GM23248 (cell line): ENCODE data around the gene ATP2B1. TPM values are rescaled to one million over a fixed set of nuclear protein-coding genes. Genes with fewer than 3 reads are reported as not detected.

Experiments used
- DNase-seq: peaks from one replicate; pipeline ENCODE4 v3.0.0-alpha.2; 2015
- H2AFZ ChIP-seq: fragments of 200-600 bp; sonication (generic); 2 replicates; pipeline ENCODE4 v1.6.1; 2016; ENCODE audit warnings: antibody characterized with exemption
- H3F3A ChIP-seq: fragments of 200-600 bp; sonication (generic); 2 replicates; pipeline ENCODE4 v1.6.1; 2016; ENCODE audit warnings: mild to moderate bottlenecking, antibody characterized with exemption, mixed run types; ENCODE audit not compliant: insufficient read depth
- H3K27ac ChIP-seq: fragments of 200-600 bp; sonication (generic); 2 replicates; pipeline ENCODE4 v1.5.1; 2016; ENCODE audit warnings: mild to moderate bottlenecking
- H3K27me3 ChIP-seq: fragments of 200-600 bp; sonication (generic); replicated peaks from 2 replicates; pipeline ENCODE4 v1.6.1; 2016; ENCODE audit warnings: mild to moderate bottlenecking; ENCODE audit not compliant: insufficient read depth
- H3K36me3 ChIP-seq: fragments of 200-600 bp; sonication (generic); 2 replicates; pipeline ENCODE4 v1.6.1; 2016; ENCODE audit warnings: low read depth, mild to moderate bottlenecking
- H3K4me1 ChIP-seq: fragments of 200-600 bp; sonication (generic); 2 replicates; pipeline ENCODE4 v1.6.1; 2016; ENCODE audit warnings: mild to moderate bottlenecking; ENCODE audit not compliant: insufficient read depth
- H3K4me2 ChIP-seq: fragments of 200-600 bp; sonication (generic); one replicate; pipeline ENCODE4 v1.6.1; 2016; ENCODE audit warnings: mild to moderate bottlenecking; ENCODE audit not compliant: unreplicated experiment
- H3K4me3 ChIP-seq: fragments of 200-600 bp; sonication (generic); 2 replicates; pipeline ENCODE4 v1.5.1; 2016; ENCODE audit warnings: mild to moderate bottlenecking
- H3K79me2 ChIP-seq: fragments of 200-600 bp; sonication (generic); 2 replicates; pipeline ENCODE4 v1.6.1; 2016; ENCODE audit warnings: mild to moderate bottlenecking; ENCODE audit not compliant: insufficient read depth
- H3K9ac ChIP-seq: fragments of 200-600 bp; sonication (generic); 2 replicates; pipeline ENCODE4 v1.6.1; 2016; ENCODE audit warnings: mild to moderate bottlenecking
- H3K9me2 ChIP-seq: fragments of 200-600 bp; sonication (generic); 2 replicates; pipeline ENCODE4 v1.6.1; 2016; ENCODE audit warnings: mixed run types, mild to moderate bottlenecking, moderate library complexity; ENCODE audit not compliant: insufficient read depth
- H3K9me3 ChIP-seq: fragments of 200-600 bp; sonication (generic); one replicate; pipeline ENCODE4 v1.6.1; 2017; ENCODE audit warnings: low read depth
- H4K20me1 ChIP-seq: fragments of 200-600 bp; sonication (generic); 2 replicates; pipeline ENCODE4 v1.6.0; 2016; ENCODE audit not compliant: insufficient read depth
- EZH2 ChIP-seq: fragments of 200-600 bp; sonication (generic); IDR thresholded peaks from 2 replicates; pipeline ENCODE4 v1.6.1; 2018; ENCODE audit warnings: antibody characterized with exemption, mild to moderate bottlenecking; ENCODE audit not compliant: insufficient read depth, poor library complexity, severe bottlenecking
- EZH2phosphoT487 ChIP-seq: fragments of 200-600 bp; sonication (generic); IDR thresholded peaks from 2 replicates; pipeline ENCODE4 v1.6.1; 2018; ENCODE audit warnings: antibody characterized with exemption, moderate library complexity, mild to moderate bottlenecking, low read depth; ENCODE audit not compliant: insufficient read depth
- WGBS, 2 experiments: methylation state at CpG; one replicate each; pipeline ENCODE4 v1.1.6; 2015 to 2017; ENCODE audit warnings: low lambda C conversion rate in 2 of 2, low coverage in 1 of 2; ENCODE audit errors: missing lambda C conversion rate in 2 of 2; 5-methylcytosine and 5-hydroxymethylcytosine counted together
- in situ Hi-C: fragments of 300-500 bp; cut with MboI; formaldehyde crosslinking; loops from 2 replicates; pipeline ENCODE4 v1.15.0; 2020
- polyA plus RNA-seq: library from polyadenylated mRNA; unstranded; fragments of >200 nt; fragmentation: Nextera tagmentation; extraction: Ambion mirVana; gene quantifications from 2 replicates; pipeline ENCODE4 v1.2.1, GENCODE V29; 2016
- total RNA-seq: library from RNA; depleted of rRNA; stranded (reverse); fragments of >200 nt; shearing (Covaris generic); gene quantifications from 2 replicates; pipeline ENCODE4 v1.2.3, GENCODE V29; 2014

ATP2B1 gene
- total and polyA plus RNA-seq, 2 experiments from 2014 or later, result 34.5 to 80.1 TPM

GRCh38 chr12:89622115-89622514, 86.5 kb downstream of the ATP2B1 start:
- no peak overlapping the region for H3K4me2 ChIP-seq
- no peak overlapping the region for H3K27ac ChIP-seq
- H3K27me3 ChIP-seq, result no peaks in the 10 kb centered on the region
- in situ Hi-C loops, result no loop called here
- peak; percentile 15 for DNase-seq
- no peak for TF ChIP-seq EZH2
- TF ChIP-seq EZH2phosphoT487, result no peak
- no peaks in the 10 kb centered on the region for H3K9me3 ChIP-seq
- H3K4me1 ChIP-seq, result peaks cover 7% of the 10 kb centered on the region
- no peak overlapping the region for H3K4me3 ChIP-seq
- no peak overlapping the region for H3K9ac ChIP-seq
- no peaks in the 10 kb centered on the region for H3K9me2 ChIP-seq
- H4K20me1 ChIP-seq, result no peaks in the 10 kb centered on the region
- H2AFZ ChIP-seq, result no peak overlapping the region
- peaks cover 27% of the 10 kb centered on the region; the same call in 1 of the 2 replicates for H3K36me3 ChIP-seq
- H3K79me2 ChIP-seq, result no peaks in the 10 kb centered on the region
- H3F3A ChIP-seq, result no peaks in the 10 kb centered on the region

GRCh38 chr12:89621521-89621920, 87.1 kb downstream of the ATP2B1 start:
- Histone ChIP-seq H3K27me3 (no peaks in the 10 kb centered on the region), H3K9ac (no peak overlapping the region), H3K4me2 (no peak overlapping the region), H3F3A (no peaks in the 10 kb centered on the region), H2AFZ (no peak overlapping the region), H3K36me3 (peaks cover 26% of the 10 kb centered on the region), H3K9me3 (no peaks in the 10 kb centered on the region), H3K27ac (no peak overlapping the region), H3K4me1 (peaks cover 7% of the 10 kb centered on the region), H3K9me2 (no peaks in the 10 kb centered on the region), H3K79me2 (no peaks in the 10 kb centered on the region), H4K20me1 (no peaks in the 10 kb centered on the region), H3K4me3 (no peak overlapping the region)
- in situ Hi-C loops, result no loop called here
- 100% methylated on average over 1 of the region's 1 CpG for WGBS, 2 experiments
- no peak for DNase-seq
- no peak for TF ChIP-seq EZH2
- TF ChIP-seq EZH2phosphoT487, result no peak

- H3K27ac ChIP-seq, result no peak overlapping the region
- no peaks in the 10 kb centered on the region for H3K79me2 ChIP-seq
- H3K9me2 ChIP-seq, result no peaks in the 10 kb centered on the region
- H3K36me3 ChIP-seq, result peaks cover 38% of the 10 kb centered on the region
- peaks cover 7% of the 10 kb centered on the region for H3K4me1 ChIP-seq
- WGBS, 2 experiments, result 99 to 100% methylated on average over 2 of the region's 2 CpGs
- no peaks in the 10 kb centered on the region for H4K20me1 ChIP-seq
- no peak overlapping the region for H3K9ac ChIP-seq
- H3K27me3 ChIP-seq, result no peaks in the 10 kb centered on the region
- no peaks in the 10 kb centered on the region for H3F3A ChIP-seq
- H3K9me3 ChIP-seq, result no peaks in the 10 kb centered on the region
- in situ Hi-C loops, result no loop called here
- TF ChIP-seq EZH2phosphoT487, result no peak
- TF ChIP-seq EZH2, result no peak
- no peak overlapping the region for H2AFZ ChIP-seq
- no peak for DNase-seq
- H3K4me2 ChIP-seq, result no peak overlapping the region
- H3K4me3 ChIP-seq, result no peak overlapping the region
Observed at GRCh38 chr12:89619764-89620163, 88.9 kb downstream of the ATP2B1 start.

GRCh38 chr12:89618113-89618862, 90.3 kb downstream of the ATP2B1 start:
- Histone ChIP-seq H3K36me3 (peaks cover 29% of the 10 kb centered on the region), H3K9me3 (no peaks in the 10 kb centered on the region), H3K4me1 (peaks cover 7% of the 10 kb centered on the region), H3K4me3 (no peak overlapping the region), H3K9me2 (no peaks in the 10 kb centered on the region), H3F3A (no peaks in the 10 kb centered on the region), H3K9ac (no peak overlapping the region), H4K20me1 (no peaks in the 10 kb centered on the region), H3K27me3 (no peaks in the 10 kb centered on the region), H2AFZ (no peak overlapping the region), H3K4me2 (no peak overlapping the region), H3K27ac (no peak overlapping the region), H3K79me2 (no peaks in the 10 kb centered on the region)
- in situ Hi-C loops, result no loop called here
- peak; percentile 18 for DNase-seq
- TF ChIP-seq EZH2phosphoT487 (no peak), EZH2 (no peak)
- WGBS, 2 experiments, result 48 to 50% methylated on average over 2 of the region's 2 CpGs
